DND-41 (cell line): ENCODE results near the gene PHF2.

Experiments
- EZH2 ChIP-seq: IDR thresholded peaks from 3 replicates; pipeline ENCODE4 v1.6.1; 2012; ENCODE audit warnings: borderline replicate concordance, low read depth, mild to moderate bottlenecking, moderate library complexity, low read length, inconsistent platforms; ENCODE audit not compliant: severe bottlenecking
- TF ChIP-seq, protein P1 (sequence below): IDR thresholded peaks from 2 replicates; pipeline ENCODE4 v1.5.1; 2012; ENCODE audit warnings: borderline replicate concordance, low read length, moderate library complexity, mild to moderate bottlenecking; ENCODE audit not compliant: poor library complexity, severe bottlenecking; ENCODE audit errors: extremely low read depth

DNA sequence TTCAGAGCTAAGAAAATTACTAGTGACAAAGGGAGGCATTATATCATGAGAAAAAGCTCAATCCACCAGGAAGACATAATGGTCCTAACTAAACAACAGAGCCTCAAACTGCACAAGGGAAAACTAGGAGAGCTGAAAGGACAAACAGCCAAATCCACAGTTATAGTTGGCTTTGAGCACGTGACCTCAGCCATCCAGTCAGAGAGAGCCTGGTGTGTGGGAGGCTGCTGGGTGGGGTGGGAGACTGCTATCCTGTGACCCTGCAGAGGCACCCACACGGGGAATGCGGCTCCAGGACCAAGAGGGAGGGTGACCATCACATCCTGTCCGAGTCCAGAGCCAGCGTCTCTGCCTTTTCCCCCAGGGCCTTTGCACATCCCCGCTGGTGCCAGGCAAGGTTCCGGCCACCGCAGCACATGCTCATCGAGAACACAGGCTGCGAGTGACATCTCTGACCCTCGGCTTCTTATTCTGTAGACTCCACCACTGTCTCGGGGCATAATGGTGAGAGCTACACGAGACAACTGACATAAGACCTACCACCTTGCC lies 145.1 kb downstream of the PHF2 start:
- TF ChIP-seq, protein P1, sequence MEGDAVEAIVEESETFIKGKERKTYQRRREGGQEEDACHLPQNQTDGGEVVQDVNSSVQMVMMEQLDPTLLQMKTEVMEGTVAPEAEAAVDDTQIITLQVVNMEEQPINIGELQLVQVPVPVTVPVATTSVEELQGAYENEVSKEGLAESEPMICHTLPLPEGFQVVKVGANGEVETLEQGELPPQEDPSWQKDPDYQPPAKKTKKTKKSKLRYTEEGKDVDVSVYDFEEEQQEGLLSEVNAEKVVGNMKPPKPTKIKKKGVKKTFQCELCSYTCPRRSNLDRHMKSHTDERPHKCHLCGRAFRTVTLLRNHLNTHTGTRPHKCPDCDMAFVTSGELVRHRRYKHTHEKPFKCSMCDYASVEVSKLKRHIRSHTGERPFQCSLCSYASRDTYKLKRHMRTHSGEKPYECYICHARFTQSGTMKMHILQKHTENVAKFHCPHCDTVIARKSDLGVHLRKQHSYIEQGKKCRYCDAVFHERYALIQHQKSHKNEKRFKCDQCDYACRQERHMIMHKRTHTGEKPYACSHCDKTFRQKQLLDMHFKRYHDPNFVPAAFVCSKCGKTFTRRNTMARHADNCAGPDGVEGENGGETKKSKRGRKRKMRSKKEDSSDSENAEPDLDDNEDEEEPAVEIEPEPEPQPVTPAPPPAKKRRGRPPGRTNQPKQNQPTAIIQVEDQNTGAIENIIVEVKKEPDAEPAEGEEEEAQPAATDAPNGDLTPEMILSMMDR, result no peak
- TF ChIP-seq EZH2, result no peak
